Caco-2 (cell line): ENCODE results near the gene CHST14. TPM values are rescaled to one million over a fixed set of nuclear protein-coding genes. Genes with fewer than 3 reads are reported as not detected.
A peak's percentile ranks its signal among the peaks of the same experiment; 100 is the strongest.

ENCODE experiments used
- BruUV-seq: library from RNA; stranded (reverse); fragments of 400-500 nt; replicated peaks from 2 replicates; lab custom pipeline; 2021; lab: Mats Ljungman, UMichigan
- CTCF ChIA-PET: fragments of 300-600 bp; sonication (Branson Sonifier 250); formaldehyde crosslinking; loops from one replicate; lab custom pipeline; 2022; ENCODE audit warnings: antibody characterized with exemption; lab: Charles Lee
- POLR2A ChIA-PET: fragments of 300-600 bp; sonication (Branson Sonifier 250); formaldehyde crosslinking; loops from one replicate; lab custom pipeline; 2022; ENCODE audit warnings: antibody characterized with exemption; lab: Charles Lee
- DNase-seq, 2 experiments: peaks; one replicate each; pipeline versions ENCODE4 v3.0.0 to v3.0.0-alpha.2; 2020 to 2022
- H3K27me3 ChIP-seq: replicated peaks from 2 replicates; pipeline ENCODE4 v1.6.0; 2011; ENCODE audit warnings: low read length; ENCODE audit not compliant: control insufficient read depth, insufficient read depth
- H3K36me3 ChIP-seq: 2 replicates; pipeline ENCODE4 v1.5.1; 2011; ENCODE audit warnings: low read length; ENCODE audit not compliant: control insufficient read depth, insufficient read depth
- H3K4me1 ChIP-seq: fragments of 250-450 bp; sonication (Bioruptor Pico); 2 replicates; pipeline ENCODE4 v1.5.1; 2020; ENCODE audit warnings: mild to moderate bottlenecking
- H3K4me3 ChIP-seq: 2 replicates; pipeline ENCODE4 v1.5.1; 2011; ENCODE audit warnings: low read depth, mild to moderate bottlenecking, control low read depth, low read length
- H3K9me3 ChIP-seq: fragments of 250-450 bp; sonication (Bioruptor Pico); 2 replicates; pipeline ENCODE4 v1.5.1; 2020; ENCODE audit warnings: mild to moderate bottlenecking, moderate library complexity
- H3K27ac Mint-ChIP-seq: one replicate; pipeline ENCODE4 v1.8.0; 2022; ENCODE audit warnings: mixed read lengths; ENCODE audit not compliant: unreplicated experiment
- H3K27me3 Mint-ChIP-seq: one replicate; pipeline ENCODE4 v1.8.0; 2022; ENCODE audit warnings: mixed read lengths; ENCODE audit not compliant: insufficient read depth, unreplicated experiment
- H3K36me3 Mint-ChIP-seq: one replicate; pipeline ENCODE4 v1.8.0; 2022; ENCODE audit warnings: mild to moderate bottlenecking, mixed read lengths; ENCODE audit not compliant: insufficient read depth, unreplicated experiment
- H3K4me1 Mint-ChIP-seq: one replicate; pipeline ENCODE4 v1.8.0; 2022; ENCODE audit warnings: low read depth, mixed read lengths; ENCODE audit not compliant: unreplicated experiment
- H3K4me3 Mint-ChIP-seq: one replicate; pipeline ENCODE4 v1.8.0; 2022; ENCODE audit warnings: mild to moderate bottlenecking, moderate library complexity, mixed read lengths; ENCODE audit not compliant: unreplicated experiment
- H3K9me3 Mint-ChIP-seq: one replicate; pipeline ENCODE4 v1.8.0; 2022; ENCODE audit warnings: mixed read lengths; ENCODE audit not compliant: unreplicated experiment
- CTCF ChIP-seq, 2 experiments: fragments of 200-600 bp in 1 of 2; IDR thresholded peaks; 1 replicate in 1 of 2; 2 replicates in 1 of 2; pipeline versions ENCODE4 v1.5.1 to v1.8.0; 2011 to 2022; ENCODE audit warnings: antibody characterized with exemption in 1 of 2, control low read depth in 1 of 2, inconsistent platforms in 1 of 2, low read depth in 1 of 2, low read length in 1 of 2, mild to moderate bottlenecking in 1 of 2, moderate library complexity in 1 of 2; ENCODE audit not compliant: insufficient read depth in 1 of 2, severe bottlenecking in 1 of 2, unreplicated experiment in 1 of 2
- intact Hi-C: fragments of 100-400 bp; cut with micrococcal nuclease; formaldehyde crosslinking; loops from one replicate; pipeline ENCODE4 v1.10.0; 2022; ENCODE audit not compliant: unreplicated experiment
- total RNA-seq: library from RNA; stranded (reverse); gene quantifications from 2 replicates; pipeline ENCODE4 v1.2.3, GENCODE V29; 2022

Gene CHST14
- total RNA-seq, 1 experiment from 2014 or later = 19.6 TPM

DNA sequence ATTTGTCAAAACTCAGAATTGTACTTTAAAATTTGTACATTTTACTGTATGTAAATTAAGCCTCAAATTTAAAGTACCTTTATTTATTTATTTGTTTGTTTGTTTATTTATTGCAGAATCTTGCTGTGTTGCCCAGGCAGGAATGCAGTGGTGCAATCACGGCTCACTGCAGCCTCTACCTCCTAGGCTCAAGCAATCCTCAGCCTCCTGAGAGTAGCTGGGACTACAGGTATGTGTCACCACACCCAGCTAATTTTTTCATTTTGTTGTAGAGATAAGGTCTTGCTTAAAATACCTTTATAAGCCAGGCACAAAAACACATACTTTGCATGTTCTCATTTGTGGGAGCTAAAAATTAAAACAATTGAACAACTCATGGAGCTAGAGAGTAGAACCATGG lies 37.4 kb downstream of the CHST14 start:
- Histone ChIP-seq H3K4me1 (0 out of 2 replicates have a peak, but pooled peaks cover 6% of the 10 kb centered on the region), H3K4me3 (no peak overlapping the region), H3K36me3 (no peaks in the 10 kb centered on the region), H3K27me3 (no peaks in the 10 kb centered on the region; the same call in 1 of the 2 replicates), H3K9me3 (no peaks in the 10 kb centered on the region)
- Mint-ChIP-seq H3K36me3 (peaks cover 4% of the 10 kb centered on the region), H3K4me3 (no peak overlapping the region), H3K4me1 (peaks cover 21% of the 10 kb centered on the region), H3K27ac (no peak overlapping the region), H3K9me3 (no peaks in the 10 kb centered on the region), H3K27me3 (peaks cover 7% of the 10 kb centered on the region)
- ChIA-PET CTCF (no interaction called here), POLR2A (no interaction called here)
- BruUV-seq = no TSS peak
- no peak for TF ChIP-seq CTCF (IDR thresholded peaks at IDR 0.05; ENCODE audit: insufficient read depth in 1 of 2, low read depth in 1 of 2, low read length in 1 of 2, severe bottlenecking in 1 of 2, unreplicated experiment in 1 of 2)
- no peak for DNase-seq
- intact Hi-C loops = loop anchor here (10.0 kb wide), 1 partner anchor 163 kb away; the partner anchor contains the start of gene CCDC9B

DNA sequence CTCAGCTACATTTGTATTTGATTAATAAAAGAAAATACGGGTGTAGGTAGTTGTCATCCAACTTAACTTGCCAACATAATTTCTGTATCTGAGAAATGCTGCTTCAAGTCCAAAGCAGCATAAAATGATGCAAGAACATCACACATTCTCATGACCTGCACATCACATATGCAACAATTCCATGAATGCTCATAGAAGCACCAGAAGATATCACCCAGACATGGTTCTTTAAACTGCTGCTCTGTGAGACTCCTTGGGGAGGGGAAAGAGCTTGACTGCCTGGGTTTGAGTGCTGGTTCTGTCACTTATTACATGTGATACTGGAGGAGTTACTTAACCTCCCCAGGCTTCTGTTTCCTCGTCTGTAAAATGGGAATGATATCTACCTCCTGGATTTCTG lies 39.4 kb downstream of the CHST14 start:
- 0 out of 2 replicates have a peak, but pooled peaks cover 6% of the 10 kb centered on the region for H3K4me1 ChIP-seq
- H3K36me3 Mint-ChIP-seq = peaks cover 4% of the 10 kb centered on the region
- BruUV-seq = no TSS peak
- H3K27me3 Mint-ChIP-seq = peaks cover 7% of the 10 kb centered on the region
- POLR2A ChIA-PET = no interaction called here
- H3K9me3 ChIP-seq = no peaks in the 10 kb centered on the region
- DNase-seq = no peak
- intact Hi-C loops = no loop called here
- H3K4me3 ChIP-seq = no peak overlapping the region
- CTCF ChIA-PET = no interaction called here
- H3K36me3 ChIP-seq = no peaks in the 10 kb centered on the region
- H3K27ac Mint-ChIP-seq = no peak overlapping the region
- TF ChIP-seq CTCF (IDR thresholded peaks at IDR 0.05; ENCODE audit: insufficient read depth in 1 of 2, low read depth in 1 of 2, low read length in 1 of 2, severe bottlenecking in 1 of 2, unreplicated experiment in 1 of 2) = no peak
- H3K9me3 Mint-ChIP-seq = no peaks in the 10 kb centered on the region
- H3K27me3 ChIP-seq = no peaks in the 10 kb centered on the region; the same call in 1 of the 2 replicates
- H3K4me1 Mint-ChIP-seq = peaks cover 21% of the 10 kb centered on the region
- H3K4me3 Mint-ChIP-seq = peak overlapping the region; percentile 29

- no peaks in the 10 kb centered on the region; the same call in 1 of the 2 replicates for H3K27me3 ChIP-seq
- no peak overlapping the region for H3K27ac Mint-ChIP-seq
- H3K36me3 Mint-ChIP-seq = peaks cover 4% of the 10 kb centered on the region
- no peak for DNase-seq
- peak overlapping the region; percentile 71 for H3K4me3 Mint-ChIP-seq
- intact Hi-C loops = no loop called here
- no TSS peak for BruUV-seq
- H3K4me1 Mint-ChIP-seq = peaks cover 21% of the 10 kb centered on the region
- POLR2A ChIA-PET = no interaction called here
- peak overlapping the region; percentile 47 for H3K4me3 ChIP-seq
- H3K9me3 ChIP-seq = no peaks in the 10 kb centered on the region
- no peaks in the 10 kb centered on the region for H3K36me3 ChIP-seq
- H3K27me3 Mint-ChIP-seq = peaks cover 7% of the 10 kb centered on the region
- TF ChIP-seq CTCF (IDR thresholded peaks at IDR 0.05; ENCODE audit: insufficient read depth in 1 of 2, low read depth in 1 of 2, low read length in 1 of 2, severe bottlenecking in 1 of 2, unreplicated experiment in 1 of 2) = no peak
- CTCF ChIA-PET = no interaction called here
- no peaks in the 10 kb centered on the region for H3K9me3 Mint-ChIP-seq
- 0 out of 2 replicates have a peak, but pooled peaks cover 6% of the 10 kb centered on the region for H3K4me1 ChIP-seq
These were observed 40.3 kb downstream of the CHST14 start for GRCh38 chr15:40511093-40511471.
